ENCODE data around the gene TUSC1.

GRCh38 chr9:25700430-25700829 is 22.2 kb upstream of the TUSC1 start:
- TF ChIP-seq CTCF (IDR thresholded peaks at IDR 0.05; ENCODE audit: low read length) (no peak), EZH2 (optimal IDR thresholded peaks at IDR 0.05; ENCODE audit: low read depth, low read length) (no peak)

Data from MM.1S (cell line).